NCI-H1417 (cell line): ENCODE results near the gene STAT5B.
"Not testable (repeated sequence)": the region's sequence is repeated elsewhere in the genome, so short reads cannot be mapped to it uniquely, and the experiment has no call there.

Experiments
- DNase-seq, 3 experiments: peaks; one replicate each; lab custom pipeline; 2025; lab: John Stamatoyannopoulos, UW

Gene STAT5B

DNA sequence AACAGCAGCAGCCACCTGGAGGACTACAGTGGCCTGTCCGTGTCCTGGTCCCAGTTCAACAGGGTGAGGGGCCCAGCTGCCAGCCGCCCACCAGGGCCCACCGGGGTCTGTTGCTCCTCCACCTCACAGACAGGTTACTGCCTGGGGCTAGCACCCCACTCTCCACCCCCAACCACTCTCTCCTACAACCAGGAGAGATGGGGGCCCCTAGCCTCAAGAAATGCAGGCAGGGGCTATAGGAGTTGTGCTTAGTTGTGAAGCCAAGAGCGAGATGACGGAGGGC lies 30.1 kb upstream of the STAT5B start:
- DNase-seq: no peak

GRCh38 chr17:42305543-42306384 lies 29.6 kb upstream of the STAT5B start:
- no peak for DNase-seq

DNA sequence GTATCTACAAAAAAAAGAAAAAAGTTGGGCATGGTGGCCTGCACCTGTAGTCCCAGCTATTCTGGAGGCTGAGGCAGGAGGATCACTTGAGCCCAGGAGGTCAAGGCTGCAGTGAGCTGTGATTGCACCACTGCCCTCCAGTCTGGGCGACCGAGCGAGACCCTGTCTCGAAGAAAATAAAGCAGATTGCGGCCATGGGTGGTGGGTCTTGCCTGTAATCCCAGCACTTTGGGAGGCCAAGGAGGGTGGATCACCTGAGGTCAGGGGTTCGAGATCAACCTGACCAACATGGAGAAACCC lies 28.8 kb upstream of the STAT5B start:
- not testable (repeated sequence) for DNase-seq

- DNase-seq: no peak
These were observed 28.2 kb upstream of the STAT5B start for GRCh38 chr17:42304187-42305030.

- no peak for DNase-seq
These were observed 27.5 kb upstream of the STAT5B start for GRCh38 chr17:42303694-42304093.

GRCh38 chr17:42301022-42301421 lies 24.8 kb upstream of the STAT5B start:
- DNase-seq: no peak

DNA sequence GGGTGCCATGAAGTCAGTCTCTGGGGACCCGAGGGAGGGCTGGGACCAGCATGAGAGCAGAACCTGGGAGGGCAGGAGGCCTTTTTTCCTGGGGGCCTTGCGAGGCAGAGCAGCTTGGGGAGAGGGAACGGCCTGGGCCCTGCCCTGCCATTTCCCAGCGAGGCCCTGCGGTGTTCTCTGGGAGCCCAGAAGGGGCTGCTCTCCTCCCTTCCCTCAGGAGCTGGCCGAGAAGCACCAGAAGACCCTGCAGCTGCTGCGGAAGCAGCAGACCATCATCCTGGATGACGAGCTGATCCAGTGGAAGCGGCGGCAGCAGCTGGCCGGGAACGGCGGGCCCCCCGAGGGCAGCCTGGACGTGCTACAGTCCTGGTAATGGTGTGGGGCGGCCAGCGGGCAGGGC lies 23.7 kb upstream of the STAT5B start:
- not testable (repeated sequence) for DNase-seq

- not testable (repeated sequence) for DNase-seq
These were observed 23.2 kb upstream of the STAT5B start for GRCh38 chr17:42299361-42299760.

DNA sequence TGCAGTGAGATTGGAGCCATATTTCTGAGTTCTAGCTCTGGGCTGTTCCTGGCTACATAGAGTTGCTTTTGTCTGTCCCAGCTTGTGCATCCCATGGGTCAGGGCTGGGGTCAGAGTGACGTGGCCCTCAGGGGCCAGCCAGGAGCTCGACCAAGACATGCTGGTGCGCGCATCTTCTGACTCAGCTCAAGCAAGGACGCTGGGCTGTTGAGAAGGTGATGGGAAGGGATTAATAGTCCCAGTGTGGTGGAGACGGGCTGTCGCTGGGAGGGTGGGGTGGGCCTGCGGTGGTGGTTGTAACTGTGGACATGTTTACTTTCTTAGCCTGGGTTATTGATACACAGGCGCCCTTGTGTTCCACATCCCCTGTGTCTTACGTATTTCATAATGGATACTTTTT lies 21.6 kb upstream of the STAT5B start:
- not testable (repeated sequence) for DNase-seq

GRCh38 chr17:42296012-42296411 lies 19.8 kb upstream of the STAT5B start:
- no peak for DNase-seq

GRCh38 chr17:42294469-42295398 lies 18.5 kb upstream of the STAT5B start:
- no peak for DNase-seq

- DNase-seq: no peak
These were observed 14.9 kb upstream of the STAT5B start for GRCh38 chr17:42291129-42291528.

DNA sequence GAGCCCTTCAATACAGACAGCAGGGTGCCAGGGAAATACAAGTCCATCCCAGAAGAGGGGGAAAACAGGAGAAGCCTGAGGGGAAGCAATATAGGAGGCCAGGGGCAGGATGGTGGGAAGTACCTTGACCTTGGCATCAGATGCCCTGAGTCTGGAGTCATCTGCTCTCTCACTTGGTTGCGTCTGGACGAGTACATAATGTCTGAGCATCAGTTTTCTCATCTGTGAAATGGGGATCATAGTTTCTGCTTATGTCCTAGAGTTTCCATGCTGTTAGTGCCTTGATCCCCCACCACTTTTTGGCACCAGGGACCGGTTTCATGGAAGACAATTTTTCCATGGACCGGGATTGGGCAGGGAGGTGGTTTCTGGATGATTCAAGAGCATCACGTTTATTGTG lies 14.4 kb upstream of the STAT5B start:
- DNase-seq: no peak

DNA sequence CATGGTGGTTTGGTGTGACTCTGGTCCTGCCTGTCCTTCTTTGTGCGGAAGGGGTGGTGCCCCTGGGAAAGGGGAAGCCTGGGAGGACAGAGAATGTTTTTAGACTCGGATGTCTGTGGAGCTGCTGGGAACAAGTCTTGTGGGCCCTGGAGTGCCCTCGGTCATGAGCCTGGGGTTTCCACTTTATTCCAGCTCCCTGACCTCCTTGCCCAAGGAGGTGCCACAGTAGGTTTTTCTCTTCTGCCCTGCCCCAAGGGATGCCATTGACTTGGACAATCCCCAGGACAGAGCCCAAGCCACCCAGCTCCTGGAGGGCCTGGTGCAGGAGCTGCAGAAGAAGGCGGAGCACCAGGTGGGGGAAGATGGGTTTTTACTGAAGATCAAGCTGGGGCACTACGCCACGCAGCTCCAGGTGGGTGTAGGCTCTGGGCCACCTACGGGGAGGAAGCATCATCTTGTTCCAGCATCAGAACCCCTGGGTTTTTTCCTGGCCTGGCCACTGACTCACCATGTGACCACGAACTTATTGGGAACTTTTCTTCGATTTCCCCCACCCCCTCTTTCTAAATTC lies 13.5 kb upstream of the STAT5B start:
- no peak for DNase-seq

- no peak for DNase-seq
These were observed 12.8 kb upstream of the STAT5B start for GRCh38 chr17:42288803-42289610.

DNA sequence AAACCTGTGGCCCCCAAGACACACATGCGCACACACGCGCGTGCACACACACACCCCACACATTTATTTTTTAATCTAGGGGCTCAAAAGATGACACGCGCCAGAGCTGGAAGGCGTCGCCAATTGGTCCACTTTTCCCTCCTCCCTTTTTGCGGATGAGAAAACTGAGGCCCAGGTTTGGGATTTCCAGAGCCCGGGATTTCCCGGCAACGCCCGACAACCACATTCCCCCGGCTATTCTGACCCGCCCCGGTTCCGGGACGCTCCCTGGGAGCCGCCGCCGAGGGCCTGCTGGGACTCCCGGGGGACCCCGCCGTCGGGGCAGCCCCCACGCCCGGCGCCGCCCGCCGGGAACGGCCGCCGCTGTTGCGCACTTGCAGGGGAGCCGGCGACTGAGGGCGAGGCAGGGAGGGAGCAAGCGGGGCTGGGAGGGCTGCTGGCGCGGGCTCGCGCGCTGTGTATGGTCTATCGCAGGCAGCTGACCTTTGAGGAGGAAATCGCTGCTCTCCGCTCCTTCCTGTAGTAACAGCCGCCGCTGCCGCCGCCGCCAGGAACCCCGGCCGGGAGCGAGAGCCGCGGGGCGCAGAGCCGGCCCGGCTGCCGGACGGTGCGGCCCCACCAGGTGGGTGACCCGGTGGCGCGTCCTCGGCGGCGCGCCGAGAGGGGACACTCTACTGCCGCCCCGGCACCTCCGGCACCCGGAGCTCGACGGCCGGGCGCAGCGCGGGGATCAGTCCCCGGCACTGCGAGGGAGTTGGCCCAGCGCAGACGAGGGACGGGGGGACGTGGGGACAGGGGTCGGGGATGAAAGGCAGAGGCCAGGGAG lies 12.0 kb upstream of the STAT5B start, which contains the start of gene STAT5A:
Gene STAT5A, plus strand, starts transcription at position 522 of the 826 bp plus-strand sequence. CDS start 914 bp downstream, outside the sequence.
- peak; percentile 8 to 72 (median 62) for DNase-seq

GRCh38 chr17:42287305-42287976 lies 11.2 kb upstream of the STAT5B start:
- DNase-seq: no peak

DNA sequence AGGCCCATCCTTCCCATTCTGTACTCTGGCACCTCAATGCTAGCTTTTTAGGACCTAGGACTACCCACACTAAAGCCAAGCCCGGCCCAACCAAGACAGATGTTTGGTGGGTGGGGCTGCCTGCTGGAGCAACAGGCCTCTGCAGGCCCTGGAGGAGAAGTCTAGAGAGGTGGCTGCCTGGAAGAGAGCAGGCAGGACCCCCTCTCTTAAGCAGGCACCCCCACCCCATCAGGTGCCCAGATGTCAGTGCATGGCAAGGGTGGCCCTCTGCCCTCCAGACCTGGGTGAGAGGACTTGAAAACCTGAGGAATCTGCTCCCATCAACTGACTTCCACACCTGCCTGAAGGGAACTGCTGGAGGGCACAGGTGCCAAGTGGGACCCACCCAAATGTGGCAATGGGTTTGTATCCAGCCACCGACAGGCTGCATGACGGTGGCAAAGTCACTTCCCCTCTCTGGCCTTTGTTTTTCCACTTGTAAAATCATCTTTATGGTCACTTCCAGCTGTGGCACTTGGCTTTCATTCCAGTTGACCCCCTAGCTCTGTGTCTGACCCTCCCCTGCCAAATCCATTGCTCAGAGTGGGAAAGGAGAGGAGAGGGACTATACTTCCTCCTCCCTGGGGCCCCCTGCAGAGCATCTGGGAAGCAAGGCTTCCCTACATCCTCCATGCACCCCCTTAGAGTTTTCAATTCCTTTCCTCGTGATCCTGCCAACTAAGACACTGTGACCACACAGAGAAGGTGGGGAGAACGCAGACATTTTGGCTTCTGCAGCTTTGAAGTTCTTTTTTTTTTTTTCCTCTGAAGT lies 10.4 kb upstream of the STAT5B start:
- DNase-seq: no peak
